Measurements from ENCODE around the gene ADTRP. TPM values are rescaled to one million over a fixed set of nuclear protein-coding genes. Genes with fewer than 3 reads are reported as not detected.

ADTRP gene
- total RNA-seq, 1 experiment from 2014 or later, result 0.86 TPM

GRCh38 chr6:11727998-11728961 lies 50.3 kb downstream of the ADTRP start:
- Histone ChIP-seq H3K9me3 (ENCODE audit: control insufficient read depth in 1 of 2, insufficient read depth in 1 of 2, low read depth in 1 of 2, low read length in 2 of 2) (no peaks in the 10 kb centered on the region), H2AFZ (ENCODE audit: low read depth, low read length, poor library complexity, severe bottlenecking) (no peak overlapping the region), H3K9ac (ENCODE audit: low read length) (no peak overlapping the region), H3K27ac (ENCODE audit: low read depth, low read length) (no peak overlapping the region), H4K20me1 (ENCODE audit: insufficient read depth) (no peaks in the 10 kb centered on the region), H3K79me2 (ENCODE audit: insufficient read depth, low read length) (no peaks in the 10 kb centered on the region), H3K9me2 (ENCODE audit: insufficient read depth) (no peaks in the 10 kb centered on the region), H3K27me3 (ENCODE audit: insufficient read depth, low read length) (no peaks in the 10 kb centered on the region), H3K4me3 (replicated peaks in 1 of 2; ENCODE audit: low read depth in 1 of 2, low read length in 2 of 2) (no peak overlapping the region), H3K4me1 (ENCODE audit: control insufficient read depth in 1 of 2, insufficient read depth in 2 of 2, low read length in 2 of 2) (no peaks in the 10 kb centered on the region), H3K4me2 (ENCODE audit: low read length) (no peak overlapping the region), H3K36me3 (ENCODE audit: control insufficient read depth in 1 of 2, insufficient read depth in 2 of 2, low read length in 2 of 2) (no peaks in the 10 kb centered on the region)
- intact Hi-C loops (cut with micrococcal nuclease), result no loop called here
- POLR2A ChIA-PET, result no interaction called here
- DNase-seq (ENCODE audit: low read depth, low spot score) (no peak), ATAC-seq (no peak)
- RAD21 ChIA-PET (ENCODE audit: low non-redundant PET in 1 of 2, low total read pairs in 2 of 2, uncharacterized antibody in 2 of 2, unreplicated experiment in 2 of 2), result no interaction called here
- CTCF ChIA-PET, result no interaction called here
- TF ChIP-seq EGR1 (IDR thresholded peaks at IDR 0.05; ENCODE audit: low read depth), result no peak
- no peak for TF ChIP-seq EZH2 (IDR thresholded peaks at IDR 0.05)
- TF ChIP-seq SRF (IDR thresholded peaks at IDR 0.05; ENCODE audit: low read depth), result no peak
- no peak for TF ChIP-seq POLR2AphosphoS5 (IDR thresholded peaks at IDR 0.05; ENCODE audit: low read depth, low read length)
- TF ChIP-seq SIN3A (IDR thresholded peaks at IDR 0.05; ENCODE audit: low read depth), result no peak
- no peak for TF ChIP-seq POLR2A (IDR thresholded peaks at IDR 0.05; ENCODE audit: borderline replicate concordance, extremely low read depth, insufficient read depth, insufficient read length)
- TF ChIP-seq JUND (IDR thresholded peaks at IDR 0.05), result no peak
- BruUV-seq (replicated peaks), result no TSS peak

- Histone ChIP-seq H3K4me3 (replicated peaks in 1 of 2; ENCODE audit: low read depth in 1 of 2, low read length in 2 of 2) (no peak overlapping the region), H3K27ac (ENCODE audit: low read depth, low read length) (no peak overlapping the region), H3K9me2 (ENCODE audit: insufficient read depth) (no peaks in the 10 kb centered on the region), H3K4me2 (ENCODE audit: low read length) (no peak overlapping the region), H3K79me2 (ENCODE audit: insufficient read depth, low read length) (no peaks in the 10 kb centered on the region), H3K4me1 (ENCODE audit: control insufficient read depth in 1 of 2, insufficient read depth in 2 of 2, low read length in 2 of 2) (no peaks in the 10 kb centered on the region), H3K9ac (ENCODE audit: low read length) (no peak overlapping the region), H3K9me3 (ENCODE audit: control insufficient read depth in 1 of 2, insufficient read depth in 1 of 2, low read depth in 1 of 2, low read length in 2 of 2) (no peaks in the 10 kb centered on the region), H3K36me3 (ENCODE audit: control insufficient read depth in 1 of 2, insufficient read depth in 2 of 2, low read length in 2 of 2) (no peaks in the 10 kb centered on the region), H2AFZ (ENCODE audit: low read depth, low read length, poor library complexity, severe bottlenecking) (no peak overlapping the region), H4K20me1 (ENCODE audit: insufficient read depth) (no peaks in the 10 kb centered on the region), H3K27me3 (ENCODE audit: insufficient read depth, low read length) (no peaks in the 10 kb centered on the region)
- intact Hi-C loops (cut with micrococcal nuclease), result no loop called here
- POLR2A ChIA-PET, result no interaction called here
- CTCF ChIA-PET, result no interaction called here
- RAD21 ChIA-PET (ENCODE audit: low non-redundant PET in 1 of 2, low total read pairs in 2 of 2, uncharacterized antibody in 2 of 2, unreplicated experiment in 2 of 2), result no interaction called here
- no TSS peak for BruUV-seq (replicated peaks)
- ATAC-seq (no peak), DNase-seq (ENCODE audit: low read depth, low spot score) (no peak)
- TF ChIP-seq SRF (IDR thresholded peaks at IDR 0.05; ENCODE audit: low read depth), result no peak
- TF ChIP-seq RAD21 (IDR thresholded peaks at IDR 0.05; ENCODE audit: low read depth), result no peak
- no peak for TF ChIP-seq EGR1 (IDR thresholded peaks at IDR 0.05; ENCODE audit: low read depth)
- TF ChIP-seq YY1 (IDR thresholded peaks at IDR 0.05; ENCODE audit: extremely low read depth, insufficient replicate concordance, low read depth, low read length), result no peak
- TF ChIP-seq FOSL1 (IDR thresholded peaks at IDR 0.05; ENCODE audit: low read depth), result no peak
- TF ChIP-seq SIN3A (IDR thresholded peaks at IDR 0.05; ENCODE audit: low read depth), result no peak
- no peak for TF ChIP-seq REST (IDR thresholded peaks at IDR 0.05; ENCODE audit: low read depth)
- TF ChIP-seq ZBTB33 (IDR thresholded peaks at IDR 0.05; ENCODE audit: extremely low read depth, insufficient replicate concordance, low read length), result no peak
- TF ChIP-seq SP1 (IDR thresholded peaks at IDR 0.05; ENCODE audit: low read depth), result no peak
- no peak for TF ChIP-seq JUND (IDR thresholded peaks at IDR 0.05)
- no peak for TF ChIP-seq EZH2phosphoT487 (IDR thresholded peaks at IDR 0.05; ENCODE audit: borderline replicate concordance)
Measured at GRCh38 chr6:11727346-11727997, 51.1 kb downstream of the ADTRP start.

All from HCT116 (cell line).